WERI-Rb-1 (cell line): ENCODE results near the gene USP50.

ENCODE experiments used
- DNase-seq: peaks from one replicate; pipeline ENCODE4 v3.0.0-alpha.2; 2020
- H3K27ac ChIP-seq: fragments of 250-450 bp; sonication (Bioruptor Pico); 2 replicates; pipeline ENCODE4 v1.5.1; 2020; ENCODE audit warnings: mild to moderate bottlenecking, moderate library complexity
- H3K27me3 ChIP-seq: fragments of 250-450 bp; sonication (Bioruptor Pico); 2 replicates; pipeline ENCODE4 v1.5.1; 2021; ENCODE audit warnings: mild to moderate bottlenecking, low read depth, moderate library complexity; ENCODE audit not compliant: insufficient read depth, severe bottlenecking
- H3K36me3 ChIP-seq: fragments of 250-450 bp; sonication (Bioruptor Pico); 2 replicates; pipeline ENCODE4 v1.5.1; 2020; ENCODE audit warnings: mild to moderate bottlenecking, moderate library complexity
- H3K4me3 ChIP-seq: 2 replicates; pipeline ENCODE4 v1.5.1; 2011; ENCODE audit warnings: low read depth, mild to moderate bottlenecking, control low read depth, low read length
- H3K9me3 ChIP-seq: fragments of 250-450 bp; sonication (Bioruptor Pico); 2 replicates; pipeline ENCODE4 v1.5.1; 2021; ENCODE audit warnings: mild to moderate bottlenecking, moderate library complexity; ENCODE audit not compliant: severe bottlenecking
- CTCF ChIP-seq: IDR thresholded peaks from 2 replicates; pipeline ENCODE4 v1.5.1; 2011; ENCODE audit warnings: low read depth, mild to moderate bottlenecking, control low read depth, inconsistent platforms, low read length

USP50 gene

GRCh38 chr15:50549326-50549725 lies 2.9 kb upstream of the USP50 start:
- no peak for DNase-seq
- no peak overlapping the region for H3K27ac ChIP-seq
- H3K9me3 ChIP-seq: no peaks in the 10 kb centered on the region
- no peak for TF ChIP-seq CTCF
- no peak overlapping the region for H3K4me3 ChIP-seq
- H3K36me3 ChIP-seq: no peaks in the 10 kb centered on the region
- no peaks in the 10 kb centered on the region for H3K27me3 ChIP-seq

- no peak for DNase-seq
- H3K27ac ChIP-seq: no peak overlapping the region
- TF ChIP-seq CTCF: no peak
- H3K27me3 ChIP-seq: no peaks in the 10 kb centered on the region
- H3K4me3 ChIP-seq: no peak overlapping the region
- no peaks in the 10 kb centered on the region for H3K36me3 ChIP-seq
- no peaks in the 10 kb centered on the region for H3K9me3 ChIP-seq
Measured at GRCh38 chr15:50544368-50544767, 2.1 kb downstream of the USP50 start.

GRCh38 chr15:50543556-50543955 lies 2.9 kb downstream of the USP50 start:
- H3K27ac ChIP-seq: no peak overlapping the region
- no peaks in the 10 kb centered on the region for H3K27me3 ChIP-seq
- DNase-seq: no peak
- H3K4me3 ChIP-seq: no peak overlapping the region
- H3K9me3 ChIP-seq: no peaks in the 10 kb centered on the region
- TF ChIP-seq CTCF: no peak
- H3K36me3 ChIP-seq: no peaks in the 10 kb centered on the region

DNA sequence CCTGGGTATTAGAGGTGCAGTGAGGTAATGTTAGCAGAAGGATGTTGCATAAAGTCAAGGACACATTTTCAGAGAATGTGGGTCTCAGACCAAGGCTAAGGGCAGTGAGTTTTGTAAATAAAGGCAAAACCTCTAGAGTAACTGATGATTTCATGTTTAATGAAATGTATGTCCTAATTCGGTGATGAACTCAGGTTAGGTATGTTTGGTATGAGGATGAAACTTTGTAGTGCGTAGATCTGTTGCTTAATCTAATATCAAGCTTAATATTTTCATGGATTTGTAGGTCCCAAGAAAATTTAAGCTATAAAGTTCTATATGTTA lies 3.6 kb downstream of the USP50 start:
- H3K36me3 ChIP-seq: no peaks in the 10 kb centered on the region
- no peak for DNase-seq
- TF ChIP-seq CTCF: no peak

DNA sequence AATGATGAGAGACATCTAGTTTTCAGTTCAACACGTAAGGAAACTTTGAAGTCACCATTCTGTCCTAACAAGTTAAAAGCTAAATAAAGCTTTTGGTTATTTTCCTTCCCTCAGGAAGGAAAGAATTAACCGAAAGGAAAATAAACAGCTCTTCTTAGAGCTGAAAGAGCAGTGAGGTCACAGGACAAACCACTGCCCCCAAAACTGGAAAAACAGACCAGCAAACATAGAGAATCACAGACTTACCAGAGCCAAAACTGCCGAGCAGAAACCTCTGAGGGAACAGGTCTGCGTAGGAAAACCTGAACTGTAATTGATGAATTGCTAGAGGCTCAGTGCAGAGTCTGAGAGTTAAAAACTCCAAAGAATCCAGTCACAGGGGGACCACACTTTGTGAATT lies 14.7 kb downstream of the USP50 start:
- Histone ChIP-seq H3K4me3 (no peak overlapping the region), H3K9me3 (no peaks in the 10 kb centered on the region), H3K27ac (no peak overlapping the region), H3K36me3 (no peaks in the 10 kb centered on the region), H3K27me3 (no peaks in the 10 kb centered on the region)
- TF ChIP-seq CTCF: no peak
- DNase-seq: no peak

More for the DNA sequence above, 3.6 kb downstream of the USP50 start:
- Histone ChIP-seq H3K4me3 (no peak overlapping the region), H3K27me3 (no peaks in the 10 kb centered on the region), H3K27ac (no peak overlapping the region), H3K9me3 (no peaks in the 10 kb centered on the region)

- Histone ChIP-seq H3K9me3 (no peaks in the 10 kb centered on the region), H3K36me3 (no peaks in the 10 kb centered on the region), H3K27me3 (no peaks in the 10 kb centered on the region), H3K27ac (no peak overlapping the region), H3K4me3 (no peak overlapping the region)
- DNase-seq: no peak
- TF ChIP-seq CTCF: no peak
Measured at GRCh38 chr15:50531163-50531562, 15.3 kb downstream of the USP50 start.
